Measurements from ENCODE around the gene SPOPL. TPM values are rescaled to one million over a fixed set of nuclear protein-coding genes. Genes with fewer than 3 reads are reported as not detected.

SPOPL gene
- polyA plus RNA-seq, 1 donor from 2014 or later: 16.4 TPM

DNA sequence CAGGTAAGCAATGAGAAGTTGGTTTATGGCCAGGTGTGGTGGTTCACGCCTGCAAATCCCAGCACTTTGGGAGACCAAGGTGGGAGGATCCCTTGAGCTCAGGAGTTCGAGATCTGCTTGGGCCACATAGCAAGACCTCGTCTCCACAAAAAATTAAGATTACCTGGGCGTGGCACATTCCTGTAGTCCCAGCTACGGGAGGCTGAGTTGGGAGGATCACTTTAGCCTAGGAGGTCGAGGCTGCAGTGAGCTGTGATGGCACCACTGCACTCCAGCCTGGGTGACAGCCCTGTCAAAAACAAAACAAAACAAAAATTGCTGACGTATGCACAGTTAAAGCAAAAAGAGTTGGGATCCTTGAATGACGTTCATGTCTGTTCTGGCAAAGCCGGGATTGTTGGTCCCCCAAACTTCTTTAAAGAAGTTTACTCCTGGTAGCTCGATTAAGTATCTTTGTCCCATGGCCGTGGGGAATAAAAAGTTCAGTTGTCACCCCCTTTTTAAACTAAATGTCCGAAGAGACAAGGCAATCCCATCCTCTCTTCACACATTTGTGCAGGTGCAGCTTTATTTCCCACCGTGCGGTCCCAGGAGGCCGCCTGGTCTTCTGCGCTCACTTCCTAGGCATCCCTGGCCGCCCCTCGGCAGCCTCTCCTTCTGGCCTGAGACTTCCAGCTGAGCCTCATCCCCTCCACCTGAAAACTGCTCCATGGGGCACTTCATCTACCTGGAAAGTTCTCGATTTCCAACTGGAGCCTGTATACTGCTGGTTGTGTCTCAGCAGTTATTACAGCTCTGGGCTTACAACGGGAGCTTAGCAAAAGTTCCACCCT, 762 bp upstream of the SPOPL start:
- no peaks in the 10 kb centered on the region for H4K20me1 ChIP-seq (ENCODE audit: insufficient read depth)
- H3K9me3 ChIP-seq (ENCODE audit: low read length): no peaks in the 10 kb centered on the region
- H2AFZ ChIP-seq (ENCODE audit: low read depth, low read length): peak overlapping the region; percentile 40
- no peaks in the 10 kb centered on the region for H3K9me2 ChIP-seq (ENCODE audit: insufficient read depth, low read length)
- H3K4me3 ChIP-seq (ENCODE audit: low read length): peak overlapping the region; percentile 88
- H3K36me3 ChIP-seq (ENCODE audit: insufficient read depth, low read length): no peaks in the 10 kb centered on the region
- no peak overlapping the region for H3K27ac ChIP-seq (ENCODE audit: low read length)
- H3K79me2 ChIP-seq (replicated peaks; ENCODE audit: insufficient read depth, low read length): peaks cover 38% of the 10 kb centered on the region
- no peak for TF ChIP-seq SMC3 (conservative IDR thresholded peaks at IDR 0.05; ENCODE audit: poor library complexity)
- no peak for TF ChIP-seq EP300 (conservative IDR thresholded peaks at IDR 0.05; ENCODE audit: poor library complexity, severe bottlenecking)
- TF ChIP-seq CTCF (IDR thresholded peaks at IDR 0.05; ENCODE audit: poor library complexity, severe bottlenecking): no peak
- TF ChIP-seq REST (IDR thresholded peaks at IDR 0.05; ENCODE audit: borderline replicate concordance): no peak
- TF ChIP-seq POLR2AphosphoS5 (IDR thresholded peaks at IDR 0.05): no peak
- TF ChIP-seq TAF1 (IDR thresholded peaks at IDR 0.05; ENCODE audit: low read depth): no peak
- no peak for TF ChIP-seq RAD21 (conservative IDR thresholded peaks at IDR 0.05)
- no peak for TF ChIP-seq MXI1 (conservative IDR thresholded peaks at IDR 0.05; ENCODE audit: poor library complexity, severe bottlenecking)
- TF ChIP-seq EZH2 (IDR thresholded peaks at IDR 0.05; ENCODE audit: borderline replicate concordance, insufficient read depth, low read length, poor library complexity, severe bottlenecking): no peak
- peak overlapping the region; percentile 63 for H3K9ac ChIP-seq (ENCODE audit: low read length)
- H3K4me2 ChIP-seq (ENCODE audit: low read length): peak overlapping the region; percentile 74
- no peaks in the 10 kb centered on the region for H3K27me3 ChIP-seq (ENCODE audit: insufficient read depth, low read depth, low read length)
- no peaks in the 10 kb centered on the region for H3F3A ChIP-seq (ENCODE audit: insufficient read depth, low read length, poor library complexity, severe bottlenecking)

DNA sequence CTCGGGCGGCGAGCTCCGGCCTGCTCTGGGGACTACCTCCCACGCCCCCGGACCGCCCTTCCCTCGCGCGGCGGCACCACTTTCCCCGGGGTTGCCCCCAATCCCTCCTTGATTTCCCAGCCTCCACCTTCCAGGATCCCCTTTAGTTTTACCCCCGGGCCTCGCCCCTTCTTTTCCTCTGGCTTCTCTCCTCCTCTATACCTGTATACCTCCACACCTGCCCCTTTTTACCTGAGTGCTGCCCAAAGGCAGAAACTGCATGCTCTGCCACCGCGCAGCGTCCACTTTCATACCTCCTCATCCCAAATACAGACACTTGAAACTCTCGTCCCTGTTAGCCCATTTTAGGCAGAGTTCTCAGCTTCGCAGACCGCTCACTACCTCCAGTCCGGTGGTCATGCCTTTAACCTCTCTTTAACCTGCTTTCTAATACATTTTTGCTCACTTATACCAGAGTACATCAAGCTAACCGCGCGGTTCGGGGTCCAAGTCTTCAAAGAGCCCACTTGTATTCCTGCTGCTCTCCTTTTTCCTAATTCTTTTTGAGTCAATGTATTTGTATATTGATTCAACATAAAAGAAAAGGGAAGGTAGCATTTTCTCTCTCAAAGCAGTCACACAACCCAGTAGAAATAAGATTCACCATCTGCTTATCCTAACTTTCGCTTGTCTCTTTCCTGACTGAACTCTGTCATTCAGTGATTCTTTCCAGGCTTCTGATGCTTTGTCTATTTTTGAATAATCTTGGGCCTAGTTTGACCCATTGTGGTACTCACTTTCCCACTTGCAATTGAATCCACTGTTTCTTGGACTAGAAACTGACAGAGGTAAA, 901 bp downstream of the SPOPL start:
- H3K9me3 ChIP-seq (ENCODE audit: low read length): no peaks in the 10 kb centered on the region
- H3K9me2 ChIP-seq (ENCODE audit: insufficient read depth, low read length): no peaks in the 10 kb centered on the region
- peak overlapping the region; percentile 72 for H3K9ac ChIP-seq (ENCODE audit: low read length)
- H3K4me3 ChIP-seq (ENCODE audit: low read length): peak overlapping the region; percentile 88
- no peaks in the 10 kb centered on the region for H3K27me3 ChIP-seq (ENCODE audit: insufficient read depth, low read depth, low read length)
- no peaks in the 10 kb centered on the region for H4K20me1 ChIP-seq (ENCODE audit: insufficient read depth)
- TF ChIP-seq CTCF (IDR thresholded peaks at IDR 0.05; ENCODE audit: poor library complexity, severe bottlenecking) (no peak), REST (IDR thresholded peaks at IDR 0.05; ENCODE audit: borderline replicate concordance) (no peak), POLR2AphosphoS5 (IDR thresholded peaks at IDR 0.05) (no peak), EZH2 (IDR thresholded peaks at IDR 0.05; ENCODE audit: borderline replicate concordance, insufficient read depth, low read length, poor library complexity, severe bottlenecking) (no peak), MXI1 (conservative IDR thresholded peaks at IDR 0.05; ENCODE audit: poor library complexity, severe bottlenecking) (peak; percentile 16), SMC3 (conservative IDR thresholded peaks at IDR 0.05; ENCODE audit: poor library complexity) (no peak), EP300 (conservative IDR thresholded peaks at IDR 0.05; ENCODE audit: poor library complexity, severe bottlenecking) (no peak)
- H3F3A ChIP-seq (ENCODE audit: insufficient read depth, low read length, poor library complexity, severe bottlenecking): no peaks in the 10 kb centered on the region
- peak overlapping the region; percentile 61 for H2AFZ ChIP-seq (ENCODE audit: low read depth, low read length)
- H3K4me2 ChIP-seq (ENCODE audit: low read length): peak overlapping the region; percentile 95
- H3K79me2 ChIP-seq (replicated peaks; ENCODE audit: insufficient read depth, low read length): peaks cover 47% of the 10 kb centered on the region
- H3K36me3 ChIP-seq (ENCODE audit: insufficient read depth, low read length): no peaks in the 10 kb centered on the region
- H3K27ac ChIP-seq (ENCODE audit: low read length): peak overlapping the region; percentile 39
